GM12865 (cell line): Measurements from ENCODE around the gene FANCC.

Source experiments
- DNase-seq: peaks from one replicate; pipeline ENCODE4 v3.0.0; 2010; ENCODE audit warnings: low read depth
- H3K4me3 ChIP-seq: 2 replicates; pipeline ENCODE4 v1.5.1; 2011; ENCODE audit warnings: mild to moderate bottlenecking, low read depth, low read length, control low read depth
- CTCF ChIP-seq: IDR thresholded peaks from 2 replicates; pipeline ENCODE4 v1.5.1; 2011; ENCODE audit warnings: low read length, control low read depth, low read depth, inconsistent platforms; ENCODE audit not compliant: insufficient read depth; ENCODE audit errors: missing control alignments

FANCC gene

GRCh38 chr9:95342571-95342970 lies 25.1 kb upstream of the FANCC start:
- no peak overlapping the region for H3K4me3 ChIP-seq
- no peak for TF ChIP-seq CTCF
- no peak for DNase-seq

DNA sequence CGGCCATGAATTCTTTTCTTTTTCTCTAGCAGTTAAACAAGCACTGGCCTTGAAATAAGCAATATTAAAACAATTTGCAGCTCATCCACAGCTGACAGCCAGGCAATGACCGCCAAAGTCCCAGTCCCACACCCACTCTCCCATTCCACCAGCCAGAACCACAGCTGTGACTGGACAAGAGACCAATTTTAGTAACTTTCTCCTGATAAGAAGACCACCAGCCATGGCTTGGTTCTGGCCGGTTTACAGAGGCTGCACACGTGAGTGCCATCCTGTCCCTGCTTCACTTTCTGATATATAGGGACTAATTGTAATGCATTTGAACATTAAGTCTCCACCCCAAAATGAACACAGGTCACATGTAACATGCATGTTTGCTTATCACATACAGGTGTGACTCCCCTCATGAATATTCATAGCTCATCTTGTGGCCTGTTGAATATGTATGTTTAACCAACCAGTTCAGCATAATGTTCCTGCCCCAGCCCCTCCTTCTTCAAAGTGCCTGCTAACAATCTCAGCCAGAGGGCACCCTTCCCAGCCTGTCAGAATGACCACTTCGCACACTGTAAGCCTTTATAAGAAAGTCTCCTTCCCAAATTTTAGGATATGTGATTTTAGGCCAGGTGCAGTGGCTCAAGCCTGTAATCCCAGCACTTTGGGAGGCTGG lies 23.9 kb upstream of the FANCC start:
- no peak for TF ChIP-seq CTCF
- H3K4me3 ChIP-seq: no peak overlapping the region
- DNase-seq: no peak

- no peak overlapping the region for H3K4me3 ChIP-seq
- no peak for TF ChIP-seq CTCF
- DNase-seq: no peak
Measured at GRCh38 chr9:95338243-95338642, 20.7 kb upstream of the FANCC start.

DNA sequence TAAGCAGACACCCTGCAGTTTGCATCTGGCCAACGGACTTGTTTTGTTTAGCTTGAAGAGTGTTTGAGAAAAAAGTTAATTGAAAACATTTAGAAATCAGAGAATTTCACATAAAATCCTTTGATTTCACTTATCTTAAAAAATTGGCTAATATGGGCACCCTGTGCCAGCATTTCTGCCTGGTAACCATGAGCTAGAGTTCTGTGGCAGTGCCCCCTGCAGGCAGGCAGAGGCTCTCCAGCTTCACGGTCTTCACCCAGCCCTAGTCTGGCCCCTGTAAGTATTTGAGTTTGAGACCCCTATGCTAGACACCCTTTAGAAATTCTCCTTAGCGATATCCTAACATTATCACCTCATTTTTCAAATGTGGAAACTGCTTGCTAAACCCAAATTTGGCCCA lies 18.8 kb upstream of the FANCC start:
- DNase-seq: peak; percentile 37
- no peak overlapping the region for H3K4me3 ChIP-seq
- TF ChIP-seq CTCF: peak; percentile 50

GRCh38 chr9:95333426-95333825 lies 15.9 kb upstream of the FANCC start:
- no peak for DNase-seq
- no peak overlapping the region for H3K4me3 ChIP-seq
- no peak for TF ChIP-seq CTCF

GRCh38 chr9:95332860-95333259 lies 15.4 kb upstream of the FANCC start:
- no peak for TF ChIP-seq CTCF
- DNase-seq: no peak

More at GRCh38 chr9:95332860-95333259, 15.4 kb upstream of the FANCC start:
- H3K4me3 ChIP-seq: no peak overlapping the region
